ENCODE measurements around the gene CYB5R3. TPM values are rescaled to one million over a fixed set of nuclear protein-coding genes. Genes with fewer than 3 reads are reported as not detected.

Gene CYB5R3
- total RNA-seq, 1 experiment from 2014 or later, result 172 TPM

DNA sequence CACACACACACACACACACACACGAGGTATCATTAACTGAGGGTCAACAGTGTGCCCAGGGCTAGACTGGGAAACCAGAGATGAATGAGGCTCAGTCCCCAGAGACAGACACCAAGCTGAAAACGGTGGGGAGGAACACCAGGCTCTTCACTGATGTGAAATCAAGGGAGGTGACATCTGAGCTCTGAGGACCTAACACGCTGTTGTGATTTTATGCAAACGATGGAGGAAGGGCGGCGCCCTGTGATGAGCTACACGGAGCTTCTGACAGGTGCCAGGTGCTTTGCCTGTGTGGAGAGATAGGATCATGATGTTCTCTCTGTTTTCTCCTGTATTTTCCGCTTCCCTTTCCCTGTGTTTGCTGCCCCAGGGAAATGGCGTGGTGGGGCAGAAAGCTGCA is 6.5 kb upstream of the CYB5R3 start:
- ChIA-PET POLR2A (ENCODE audit: low non-redundant PET) (no interaction called here), CTCF (no interaction called here)
- TF ChIP-seq, protein P1, sequence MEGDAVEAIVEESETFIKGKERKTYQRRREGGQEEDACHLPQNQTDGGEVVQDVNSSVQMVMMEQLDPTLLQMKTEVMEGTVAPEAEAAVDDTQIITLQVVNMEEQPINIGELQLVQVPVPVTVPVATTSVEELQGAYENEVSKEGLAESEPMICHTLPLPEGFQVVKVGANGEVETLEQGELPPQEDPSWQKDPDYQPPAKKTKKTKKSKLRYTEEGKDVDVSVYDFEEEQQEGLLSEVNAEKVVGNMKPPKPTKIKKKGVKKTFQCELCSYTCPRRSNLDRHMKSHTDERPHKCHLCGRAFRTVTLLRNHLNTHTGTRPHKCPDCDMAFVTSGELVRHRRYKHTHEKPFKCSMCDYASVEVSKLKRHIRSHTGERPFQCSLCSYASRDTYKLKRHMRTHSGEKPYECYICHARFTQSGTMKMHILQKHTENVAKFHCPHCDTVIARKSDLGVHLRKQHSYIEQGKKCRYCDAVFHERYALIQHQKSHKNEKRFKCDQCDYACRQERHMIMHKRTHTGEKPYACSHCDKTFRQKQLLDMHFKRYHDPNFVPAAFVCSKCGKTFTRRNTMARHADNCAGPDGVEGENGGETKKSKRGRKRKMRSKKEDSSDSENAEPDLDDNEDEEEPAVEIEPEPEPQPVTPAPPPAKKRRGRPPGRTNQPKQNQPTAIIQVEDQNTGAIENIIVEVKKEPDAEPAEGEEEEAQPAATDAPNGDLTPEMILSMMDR (conservative IDR thresholded peaks at IDR 0.05; ENCODE audit: low read depth, low read length), result no peak
- no peak for TF ChIP-seq EZH2 (IDR thresholded peaks at IDR 0.05; ENCODE audit: borderline replicate concordance, low read depth, low read length, poor library complexity, severe bottlenecking)
- H3K4me1 ChIP-seq (ENCODE audit: insufficient read depth, low read length, poor library complexity, severe bottlenecking), result no peaks in the 10 kb centered on the region
- intact Hi-C loops (cut with micrococcal nuclease; ENCODE audit: unreplicated experiment), result no loop called here
- no peak overlapping the region for H3K27ac ChIP-seq (ENCODE audit: low read depth, low read length, poor library complexity, severe bottlenecking)
- H3K27me3 ChIP-seq (replicated peaks; ENCODE audit: insufficient read depth, low read depth, low read length, poor library complexity), result no peaks in the 10 kb centered on the region
- no peak for DNase-seq (ENCODE audit: low spot score)
- no TSS peak for BruUV-seq (replicated peaks)
- H3K4me3 ChIP-seq (ENCODE audit: low read depth, low read length, poor library complexity, severe bottlenecking), result no peak overlapping the region
- H3K36me3 ChIP-seq (ENCODE audit: insufficient read depth, low read length, poor library complexity, severe bottlenecking), result no peaks in the 10 kb centered on the region
- no peaks in the 10 kb centered on the region for H3K9me3 ChIP-seq (ENCODE audit: low read depth, low read length, poor library complexity, severe bottlenecking)

DNA sequence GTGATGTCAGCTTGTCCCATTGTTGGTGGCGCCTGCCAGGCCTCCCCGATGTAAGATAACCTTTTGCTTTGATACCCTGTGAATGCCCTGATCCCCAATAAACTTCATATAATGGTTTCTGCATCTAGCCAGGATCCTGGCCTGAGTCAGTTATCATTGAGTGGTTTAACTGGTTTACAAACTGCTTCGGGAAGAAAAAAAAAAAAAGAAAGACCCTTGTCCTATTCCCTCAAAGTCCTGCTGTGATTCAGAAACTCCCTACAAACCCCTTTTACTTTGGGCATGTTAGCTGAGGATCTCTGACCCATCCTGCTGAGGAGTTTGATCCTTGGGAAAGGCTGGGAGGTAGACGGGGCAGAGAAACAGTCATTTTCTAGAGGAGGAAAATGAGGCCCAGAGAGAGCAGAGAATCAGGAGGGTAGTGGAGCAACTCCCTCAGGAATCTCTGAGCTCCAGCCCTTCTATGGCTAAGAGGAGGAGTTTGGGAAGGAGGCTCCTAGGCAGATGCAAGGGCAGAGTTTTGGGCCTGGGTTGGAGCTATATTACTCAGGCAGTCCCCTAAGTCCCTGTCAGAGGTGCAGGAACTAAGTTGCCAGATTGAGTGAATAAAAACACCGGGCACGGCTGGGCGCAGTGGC is 5.4 kb upstream of the CYB5R3 start:
- H3K9me3 ChIP-seq (ENCODE audit: low read depth, low read length, poor library complexity, severe bottlenecking), result no peaks in the 10 kb centered on the region
- no TSS peak for BruUV-seq (replicated peaks)
- DNase-seq (ENCODE audit: low spot score), result no peak
- TF ChIP-seq, protein P1 (conservative IDR thresholded peaks at IDR 0.05; ENCODE audit: low read depth, low read length), result no peak
- no peak for TF ChIP-seq EZH2 (IDR thresholded peaks at IDR 0.05; ENCODE audit: borderline replicate concordance, low read depth, low read length, poor library complexity, severe bottlenecking)
- CTCF ChIA-PET, result interaction anchor here (0.6 kb wide), 2 partner anchors 20 to 28 kb away, joined by 3 to 4 read pairs; no protein-coding TSS in a partner anchor
- H3K27ac ChIP-seq (ENCODE audit: low read depth, low read length, poor library complexity, severe bottlenecking), result no peak overlapping the region
- H3K4me3 ChIP-seq (ENCODE audit: low read depth, low read length, poor library complexity, severe bottlenecking), result no peak overlapping the region
- POLR2A ChIA-PET (ENCODE audit: low non-redundant PET), result no interaction called here
- H3K4me1 ChIP-seq (ENCODE audit: insufficient read depth, low read length, poor library complexity, severe bottlenecking), result no peaks in the 10 kb centered on the region
- H3K36me3 ChIP-seq (ENCODE audit: insufficient read depth, low read length, poor library complexity, severe bottlenecking), result no peaks in the 10 kb centered on the region
- no peaks in the 10 kb centered on the region for H3K27me3 ChIP-seq (replicated peaks; ENCODE audit: insufficient read depth, low read depth, low read length, poor library complexity)
- intact Hi-C loops (cut with micrococcal nuclease; ENCODE audit: unreplicated experiment), result no loop called here

- Histone ChIP-seq H3K9me3 (ENCODE audit: low read depth, low read length, poor library complexity, severe bottlenecking) (no peaks in the 10 kb centered on the region), H3K36me3 (ENCODE audit: insufficient read depth, low read length, poor library complexity, severe bottlenecking) (no peaks in the 10 kb centered on the region), H3K27me3 (replicated peaks; ENCODE audit: insufficient read depth, low read depth, low read length, poor library complexity) (no peaks in the 10 kb centered on the region), H3K27ac (ENCODE audit: low read depth, low read length, poor library complexity, severe bottlenecking) (no peak overlapping the region), H3K4me3 (ENCODE audit: low read depth, low read length, poor library complexity, severe bottlenecking) (no peak overlapping the region), H3K4me1 (ENCODE audit: insufficient read depth, low read length, poor library complexity, severe bottlenecking) (no peaks in the 10 kb centered on the region)
- no peak for TF ChIP-seq EZH2 (IDR thresholded peaks at IDR 0.05; ENCODE audit: borderline replicate concordance, low read depth, low read length, poor library complexity, severe bottlenecking)
- TF ChIP-seq, protein P1 (conservative IDR thresholded peaks at IDR 0.05; ENCODE audit: low read depth, low read length), result no peak
- intact Hi-C loops (cut with micrococcal nuclease; ENCODE audit: unreplicated experiment), result no loop called here
- DNase-seq (ENCODE audit: low spot score), result no peak
- CTCF ChIA-PET, result interaction anchor here (0.6 kb wide), 2 partner anchors 19 to 29 kb away, joined by 3 to 4 read pairs; no protein-coding TSS in a partner anchor
- no TSS peak for BruUV-seq (replicated peaks)
- POLR2A ChIA-PET (ENCODE audit: low non-redundant PET), result no interaction called here
These were observed 4.8 kb upstream of the CYB5R3 start for GRCh38 chr22:42653999-42654398.
